ENCODE results near the gene GNA12.
"Not testable (repeated sequence)": the region's sequence is repeated elsewhere in the genome, so short reads cannot be mapped to it uniquely, and the experiment has no call there.

The GNA12 gene

GRCh38 chr7:2869981-2870380 is 25.9 kb upstream of the GNA12 start:
- H3K4me3 ChIP-seq (ENCODE audit: low read length), result peak overlapping the region; percentile 39

GRCh38 chr7:2866601-2867000 is 22.5 kb upstream of the GNA12 start:
- DNase-seq (ENCODE audit: low read depth, low spot score), result no peak
- no peak overlapping the region for H3K4me3 ChIP-seq (ENCODE audit: low read length)

More at GRCh38 chr7:2869981-2870380, 25.9 kb upstream of the GNA12 start:
- DNase-seq (ENCODE audit: low read depth, low spot score), result no peak

- DNase-seq (ENCODE audit: low read depth, low spot score), result peak; percentile 66
- no peak overlapping the region for H3K4me3 ChIP-seq (ENCODE audit: low read length)
Measured at GRCh38 chr7:2864999-2865670, 21.0 kb upstream of the GNA12 start.

- H3K4me3 ChIP-seq (ENCODE audit: low read length), result no peak overlapping the region
- no peak for DNase-seq (ENCODE audit: low read depth, low spot score)
Measured at GRCh38 chr7:2864204-2864985, 20.3 kb upstream of the GNA12 start.

- H3K4me3 ChIP-seq (ENCODE audit: low read length), result no peak overlapping the region
- DNase-seq (ENCODE audit: low read depth, low spot score), result no peak
Measured at GRCh38 chr7:2863461-2864066, 19.5 kb upstream of the GNA12 start.

GRCh38 chr7:2862831-2863361 is 18.8 kb upstream of the GNA12 start:
- DNase-seq (ENCODE audit: low read depth, low spot score), result no peak
- H3K4me3 ChIP-seq (ENCODE audit: low read length), result no peak overlapping the region

GRCh38 chr7:2861509-2861908 is 17.4 kb upstream of the GNA12 start:
- DNase-seq (ENCODE audit: low read depth, low spot score), result no peak
- no peak overlapping the region for H3K4me3 ChIP-seq (ENCODE audit: low read length)

- DNase-seq (ENCODE audit: low read depth, low spot score), result no peak
- H3K4me3 ChIP-seq (ENCODE audit: low read length), result no peak overlapping the region
Measured at GRCh38 chr7:2860627-2861133, 16.6 kb upstream of the GNA12 start.

GRCh38 chr7:2859952-2860351 is 15.8 kb upstream of the GNA12 start:
- no peak for DNase-seq (ENCODE audit: low read depth, low spot score)
- H3K4me3 ChIP-seq (ENCODE audit: low read length), result no peak overlapping the region

GRCh38 chr7:2858621-2859020 is 14.5 kb upstream of the GNA12 start:
- DNase-seq (ENCODE audit: low read depth, low spot score), result no peak
- no peak overlapping the region for H3K4me3 ChIP-seq (ENCODE audit: low read length)

- H3K4me3 ChIP-seq (ENCODE audit: low read length), result no peak overlapping the region
- DNase-seq (ENCODE audit: low read depth, low spot score), result no peak
Measured at GRCh38 chr7:2856388-2857169, 12.5 kb upstream of the GNA12 start.

GRCh38 chr7:2855386-2855785 is 11.3 kb upstream of the GNA12 start:
- no peak overlapping the region for H3K4me3 ChIP-seq (ENCODE audit: low read length)
- DNase-seq (ENCODE audit: low read depth, low spot score), result no peak

- H3K4me3 ChIP-seq (ENCODE audit: low read length); DNase-seq (ENCODE audit: low read depth, low spot score): not testable (repeated sequence)
Measured at GRCh38 chr7:2853552-2853951, 9.4 kb upstream of the GNA12 start.

- H3K4me3 ChIP-seq (ENCODE audit: low read length), result no peak overlapping the region
- DNase-seq (ENCODE audit: low read depth, low spot score), result no peak
Measured at GRCh38 chr7:2853147-2853546, 9.0 kb upstream of the GNA12 start.

- DNase-seq (ENCODE audit: low read depth, low spot score), result no peak
- no peak overlapping the region for H3K4me3 ChIP-seq (ENCODE audit: low read length)
Measured at GRCh38 chr7:2851497-2851896, 7.4 kb upstream of the GNA12 start.

GRCh38 chr7:2849941-2850766 is 6.0 kb upstream of the GNA12 start:
- no peak overlapping the region for H3K4me3 ChIP-seq (ENCODE audit: low read length)
- no peak for DNase-seq (ENCODE audit: low read depth, low spot score)

- H3K4me3 ChIP-seq (ENCODE audit: low read length), result peak overlapping the region; percentile 62
- no peak for DNase-seq (ENCODE audit: low read depth, low spot score)
Measured at GRCh38 chr7:2845034-2845592, 1.0 kb upstream of the GNA12 start.

GRCh38 chr7:2843711-2844152 is 376 bp downstream of the GNA12 start:
- peak overlapping the region; percentile 59 for H3K4me3 ChIP-seq (ENCODE audit: low read length)
- no peak for DNase-seq (ENCODE audit: low read depth, low spot score)

All from Jurkat, Clone E6-1 (cell line).